ENCODE data around the gene KIF2A.

The KIF2A gene

DNA sequence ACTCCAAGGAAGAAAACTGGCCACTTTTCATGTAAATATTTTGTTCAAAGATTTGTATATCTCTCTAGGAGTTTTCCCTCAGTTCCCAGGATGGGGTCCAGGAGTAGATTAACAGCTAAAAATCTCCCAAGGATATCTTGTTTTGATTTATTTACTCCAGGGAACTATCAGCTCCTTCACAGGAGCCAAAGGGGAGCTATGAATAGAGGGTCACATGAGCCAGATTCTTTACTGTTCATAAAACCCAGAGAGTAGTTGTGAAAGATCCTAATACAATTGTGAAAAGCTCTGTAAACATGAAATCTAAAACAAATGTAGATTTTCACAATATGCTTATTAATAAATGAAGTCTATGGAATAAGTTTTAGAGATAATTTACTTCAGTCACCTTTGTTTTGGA is 80.8 kb downstream of the KIF2A start:
- DNase-seq = no peak

- DNase-seq = no peak
Observed at GRCh38 chr5:62395210-62395950, 89.4 kb downstream of the KIF2A start.

DNA sequence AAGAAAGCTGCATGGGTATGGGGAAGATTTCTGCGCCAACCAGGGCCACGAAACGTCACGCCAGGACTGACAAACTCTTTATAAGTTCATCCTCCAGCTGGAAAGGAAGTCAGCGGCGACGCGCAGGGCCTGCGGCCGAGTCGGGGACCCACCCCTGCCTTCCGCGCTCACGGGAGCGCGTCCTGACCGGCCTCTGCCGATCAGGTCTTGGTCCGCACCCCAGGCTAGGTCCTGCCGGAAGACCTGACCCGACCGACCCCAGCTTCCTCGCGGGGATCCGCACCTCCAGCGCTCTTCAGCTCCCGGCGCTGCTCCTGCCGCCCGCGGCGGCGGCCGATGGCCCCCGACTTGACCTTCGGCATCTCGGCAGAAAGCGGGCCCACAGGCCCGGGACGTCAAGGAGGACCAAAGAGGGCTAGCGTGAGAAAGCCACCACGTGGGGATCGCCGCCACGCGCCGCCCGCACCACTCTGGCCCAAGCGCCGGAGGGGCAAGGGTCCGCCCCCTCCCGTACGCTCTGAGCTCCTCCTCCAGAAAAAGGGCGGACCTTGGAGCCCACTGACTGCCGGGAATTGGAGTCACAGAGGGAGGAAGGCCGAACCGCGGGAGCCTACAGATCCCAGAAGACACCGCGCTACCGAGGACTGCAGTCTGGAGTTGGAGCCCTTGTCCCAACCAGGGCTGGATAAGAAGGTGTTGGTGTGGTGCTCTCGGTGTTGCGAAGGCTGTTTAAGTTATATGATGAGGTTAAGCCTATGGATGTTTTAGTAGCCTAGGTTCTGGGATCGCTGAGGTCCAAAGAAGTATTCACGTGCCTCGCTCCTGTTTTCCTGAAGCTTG is 97.6 kb downstream of the KIF2A start, which contains the start of gene DIMT1:
TSS of gene DIMT1 (minus strand) at position 495 of the 840 bp plus-strand sequence. CDS start at position 362, 133 bp downstream.
- DNase-seq = peak; percentile 95

DNA sequence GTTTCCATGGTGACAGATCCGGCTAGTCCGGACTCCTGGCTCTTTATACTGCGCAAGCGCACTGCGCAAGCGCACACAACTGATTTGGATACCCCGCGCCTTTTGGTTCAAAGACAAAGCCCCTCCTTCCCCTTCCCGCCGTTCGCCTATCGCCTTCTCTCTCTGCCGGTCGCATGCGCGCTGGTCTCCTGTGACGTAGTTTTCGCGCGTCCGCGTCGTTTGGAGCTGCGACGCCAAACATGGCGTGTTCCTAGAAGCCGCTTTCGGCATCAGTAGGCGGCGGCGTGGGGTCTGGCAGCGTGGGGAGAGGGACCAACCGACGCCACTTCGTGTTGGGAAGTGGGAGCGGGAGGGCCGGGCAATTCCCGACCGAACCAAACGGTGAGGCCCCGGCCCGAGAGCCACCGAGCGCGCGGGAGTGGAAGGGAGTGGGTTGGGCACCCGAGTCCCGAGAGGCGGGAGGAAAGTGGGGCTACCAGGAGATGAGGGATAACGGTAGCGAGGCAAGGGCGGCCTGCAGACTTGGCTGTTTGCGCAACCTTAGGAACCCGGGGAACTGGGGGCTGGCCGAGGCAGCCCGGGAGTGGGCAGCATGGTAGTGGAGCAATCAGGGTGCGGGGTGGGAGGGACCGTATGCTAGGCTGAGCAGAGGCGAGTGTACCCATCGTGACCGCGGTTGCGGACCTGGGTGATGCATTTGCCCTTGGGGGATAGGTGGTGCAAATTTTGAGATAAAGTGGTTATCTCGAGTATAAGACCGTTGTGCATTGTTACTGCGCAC is 106.7 kb downstream of the KIF2A start, which contains the start of gene IPO11:
TSS of gene IPO11 (plus strand) at position 215 of the 781 bp plus-strand sequence. CDS start 24,517 bp downstream, outside the sequence.
- peak; percentile 99 for DNase-seq

DNA sequence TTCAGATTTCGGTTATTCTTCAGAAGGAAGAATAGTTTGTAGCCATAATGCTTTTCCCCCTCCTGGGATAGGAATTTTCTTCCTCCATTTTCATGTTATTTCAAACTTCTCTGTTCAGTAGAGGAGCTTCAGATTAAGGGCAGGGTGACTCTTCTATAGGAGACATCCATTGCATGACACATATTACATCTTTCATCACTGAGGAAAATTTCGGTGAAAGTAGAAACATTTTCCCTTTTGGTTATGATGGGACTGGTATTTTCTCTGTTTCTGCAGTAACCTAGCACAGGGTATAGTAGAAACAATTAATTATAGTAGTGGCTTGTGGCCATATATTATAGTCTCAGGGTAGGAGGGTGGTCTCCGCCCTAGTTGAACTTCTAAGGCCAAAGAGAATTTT is 107.7 kb downstream of the KIF2A start:
- no peak for DNase-seq

DNA sequence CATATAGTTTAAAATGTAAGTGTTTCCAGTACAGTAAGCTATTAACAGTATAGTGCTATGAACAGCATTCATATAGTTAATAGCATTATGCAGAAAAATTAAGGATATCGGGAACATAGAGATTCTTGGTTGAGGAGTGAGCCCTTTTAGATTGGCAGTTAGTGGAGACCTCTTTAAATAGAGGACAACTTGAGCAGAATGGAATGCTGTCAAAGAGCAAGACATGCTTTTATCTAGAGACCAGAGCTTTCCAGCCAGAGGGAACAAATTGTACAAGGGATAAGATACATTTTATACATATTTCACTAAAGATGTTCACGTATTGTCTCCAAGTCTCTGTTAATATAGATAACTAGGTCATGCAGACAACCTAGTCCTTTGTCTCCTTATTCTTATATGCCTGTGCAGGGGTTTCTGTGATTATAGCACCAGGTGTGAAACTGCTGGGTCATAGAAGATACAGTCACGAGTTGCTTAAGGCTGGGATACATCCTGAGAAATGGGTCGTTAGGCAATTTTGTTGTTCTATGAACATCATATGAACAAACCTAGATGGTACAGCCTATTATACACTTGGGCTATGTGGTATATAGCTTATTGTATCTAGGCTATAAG is 112.6 kb downstream of the KIF2A start:
- DNase-seq = no peak

DNA sequence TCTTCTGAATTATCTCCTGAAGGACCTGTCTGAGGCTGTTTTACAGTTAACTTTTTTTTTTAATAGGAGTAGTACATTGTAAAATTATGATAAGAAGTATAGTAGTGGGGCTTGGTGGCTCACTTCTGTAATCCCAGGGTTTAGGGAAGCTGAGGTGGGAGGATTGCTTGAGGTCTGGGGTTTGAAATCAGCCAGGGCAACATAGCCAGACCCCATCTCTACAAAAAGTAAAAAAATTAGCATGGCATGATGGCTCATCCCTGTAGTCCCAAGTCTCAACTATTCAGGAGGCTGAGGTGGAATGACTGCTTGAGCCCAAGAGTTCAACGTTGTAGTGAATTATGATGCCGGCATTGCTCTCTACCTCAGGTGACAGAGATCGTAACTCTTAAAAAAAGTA is 113.6 kb downstream of the KIF2A start:
- no peak for DNase-seq

DNA sequence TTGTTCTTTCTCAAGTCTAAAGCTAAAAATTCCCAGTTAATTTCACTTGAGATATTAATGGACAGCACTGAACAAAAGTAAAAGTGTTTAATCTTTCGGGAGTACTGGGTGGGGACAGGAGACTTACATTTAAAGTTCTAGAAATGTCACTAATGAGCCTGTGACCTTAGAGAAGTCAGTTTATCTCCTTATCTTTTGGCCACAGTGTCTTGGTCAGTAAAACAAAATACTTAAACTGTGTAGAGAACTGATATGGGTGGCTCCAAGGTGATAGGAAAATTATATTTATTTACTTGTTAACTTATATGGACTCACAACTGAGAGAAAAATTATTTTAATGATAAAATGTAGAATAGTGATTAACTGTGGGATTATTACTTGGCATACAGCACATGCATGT is 115.4 kb downstream of the KIF2A start:
- DNase-seq = no peak

- DNase-seq = no peak
Observed at GRCh38 chr5:62424763-62425162, 118.8 kb downstream of the KIF2A start.

DNA sequence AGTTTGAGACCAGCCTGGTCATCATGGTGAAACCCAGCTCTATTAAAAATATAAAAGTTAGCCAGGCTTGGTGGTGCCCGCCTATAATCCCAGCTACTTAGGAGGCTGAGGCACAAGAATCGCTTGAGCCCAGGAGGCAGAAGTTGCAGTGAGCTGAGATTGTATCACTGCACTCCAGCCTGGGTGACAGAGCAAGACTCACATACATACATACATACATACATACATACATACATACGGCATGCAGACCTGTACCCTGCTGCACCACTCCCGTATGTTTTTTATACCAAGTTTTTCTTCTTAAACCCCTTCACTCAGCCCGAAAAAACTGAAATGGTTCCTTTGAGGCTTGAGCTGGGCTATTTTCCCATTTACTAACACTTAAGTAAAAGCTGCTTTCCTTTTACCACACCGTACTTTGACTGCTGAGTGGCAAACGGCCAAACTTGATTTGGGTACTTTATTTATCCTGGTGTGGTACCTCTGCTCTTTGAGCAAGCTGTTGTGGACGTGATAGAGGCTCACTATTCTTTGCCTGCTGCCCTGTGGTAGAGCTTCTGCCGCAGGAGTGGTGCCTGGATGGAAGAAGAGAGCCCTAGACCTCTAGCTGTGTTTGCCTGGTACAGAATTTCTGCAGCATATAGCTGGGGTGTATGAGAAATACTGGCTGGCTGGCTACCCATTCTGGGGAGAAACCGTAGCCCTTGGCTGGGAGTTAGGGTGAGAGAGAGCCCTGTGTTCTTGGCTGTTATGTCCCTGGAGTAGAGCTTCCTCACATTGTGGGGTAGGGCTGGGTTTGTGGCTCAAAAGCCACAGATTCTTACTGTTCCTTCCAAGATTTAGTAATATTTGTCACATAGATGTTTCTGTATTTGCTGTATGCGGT is 126.0 kb downstream of the KIF2A start:
- DNase-seq = no peak

GRCh38 chr5:62432621-62433064 is 126.6 kb downstream of the KIF2A start:
- DNase-seq = no peak
